ENCODE data around the gene MC1R. TPM values are rescaled to one million over a fixed set of nuclear protein-coding genes. Genes with fewer than 3 reads are reported as not detected.

The MC1R gene
- total RNA-seq, 1 experiment from 2014 or later, result 12.2 TPM

- ChIA-PET CTCF (no interaction called here), POLR2A (no interaction called here), RAD21 (ENCODE audit: low non-redundant PET in 1 of 2, low total read pairs in 2 of 2, uncharacterized antibody in 2 of 2, unreplicated experiment in 2 of 2) (no interaction called here)
- Histone ChIP-seq H3K27ac (ENCODE audit: low read depth, low read length) (no peak overlapping the region), H3K4me2 (ENCODE audit: low read length) (no peak overlapping the region), H3K79me2 (ENCODE audit: insufficient read depth, low read length) (peaks cover 17% of the 10 kb centered on the region), H3K4me3 (replicated peaks in 1 of 2; ENCODE audit: low read depth in 1 of 2, low read length in 2 of 2) (no peak overlapping the region), H3K4me1 (ENCODE audit: control insufficient read depth in 1 of 2, insufficient read depth in 2 of 2, low read length in 2 of 2) (peaks cover 12 to 23% of the 10 kb centered on the region in 2 experiments), H3K27me3 (ENCODE audit: insufficient read depth, low read length) (no peaks in the 10 kb centered on the region), H3K9ac (ENCODE audit: low read length) (no peak overlapping the region), H3K9me3 (ENCODE audit: control insufficient read depth in 1 of 2, insufficient read depth in 1 of 2, low read depth in 1 of 2, low read length in 2 of 2) (peaks cover 9 to 16% of the 10 kb centered on the region in 2 experiments; a peak in 2 of 4 replicates), H3K9me2 (ENCODE audit: insufficient read depth) (no peaks in the 10 kb centered on the region), H4K20me1 (ENCODE audit: insufficient read depth) (peaks cover 7% of the 10 kb centered on the region; the same call in 1 of the 2 replicates), H2AFZ (ENCODE audit: low read depth, low read length, poor library complexity, severe bottlenecking) (no peak overlapping the region), H3K36me3 (ENCODE audit: control insufficient read depth in 1 of 2, insufficient read depth in 2 of 2, low read length in 2 of 2) (peaks cover 4 to 17% of the 10 kb centered on the region in 2 experiments; a peak in 3 of 4 replicates)
- no TSS peak for BruUV-seq (replicated peaks)
- TF ChIP-seq ZBTB33 (IDR thresholded peaks at IDR 0.05; ENCODE audit: extremely low read depth, insufficient replicate concordance, low read length), result no peak
- ATAC-seq (no peak), DNase-seq (ENCODE audit: low read depth, low spot score) (no peak)
- intact Hi-C loops (cut with micrococcal nuclease), result loop anchor here (5.0 kb wide), 2 partner anchors 52 to 53 kb away; partner anchors contain the start of genes FANCA and TUBB3
Measured at GRCh38 chr16:89870440-89870839, 48.2 kb upstream of the MC1R start.

- Histone ChIP-seq H3K9ac (ENCODE audit: low read length) (0 out of 2 replicates have a peak overlapping the region, but pooled peaks have one; percentile 98), H3K27me3 (ENCODE audit: insufficient read depth, low read length) (no peaks in the 10 kb centered on the region), H4K20me1 (ENCODE audit: insufficient read depth) (peaks cover 7% of the 10 kb centered on the region; the same call in 1 of the 2 replicates), H3K4me1 (ENCODE audit: control insufficient read depth in 1 of 2, insufficient read depth in 2 of 2, low read length in 2 of 2) (peaks cover 12 to 23% of the 10 kb centered on the region in 2 experiments), H3K9me2 (ENCODE audit: insufficient read depth) (no peaks in the 10 kb centered on the region), H3K79me2 (ENCODE audit: insufficient read depth, low read length) (peaks cover 31% of the 10 kb centered on the region), H3K36me3 (ENCODE audit: control insufficient read depth in 1 of 2, insufficient read depth in 2 of 2, low read length in 2 of 2) (peaks cover 10 to 17% of the 10 kb centered on the region in 2 experiments; a peak in 3 of 4 replicates), H2AFZ (ENCODE audit: low read depth, low read length, poor library complexity, severe bottlenecking) (no peak overlapping the region), H3K27ac (ENCODE audit: low read depth, low read length) (peak overlapping the region; percentile 100), H3K4me2 (ENCODE audit: low read length) (peak overlapping the region; percentile 89; the same call in 1 of the 2 replicates), H3K4me3 (replicated peaks in 1 of 2; ENCODE audit: low read depth in 1 of 2, low read length in 2 of 2) (0 out of 4 replicates have a peak overlapping the region, but pooled peaks of 1 of the 2 experiments have one; percentile 91), H3K9me3 (ENCODE audit: control insufficient read depth in 1 of 2, insufficient read depth in 1 of 2, low read depth in 1 of 2, low read length in 2 of 2) (peaks cover 9 to 16% of the 10 kb centered on the region in 2 experiments; a peak in 2 of 4 replicates)
- ChIA-PET POLR2A (interaction anchor here (0.8 to 1.0 kb wide), 2 partner anchors 11 to 50 kb away, joined by 3 read pairs; no protein-coding TSS in a partner anchor), RAD21 (ENCODE audit: low non-redundant PET in 1 of 2, low total read pairs in 2 of 2, uncharacterized antibody in 2 of 2, unreplicated experiment in 2 of 2) (no interaction called here), CTCF (interaction anchor here (0.9 to 3.1 kb wide), 2 partner anchors 11 to 35 kb away, joined by 3 to 20 read pairs; no protein-coding TSS in a partner anchor)
- BruUV-seq (replicated peaks), result no TSS peak
- ATAC-seq (no peak), DNase-seq (ENCODE audit: low read depth, low spot score) (no peak)
- intact Hi-C loops (cut with micrococcal nuclease), result loop anchor here (5.0 kb wide), 2 partner anchors 50 to 55 kb away; partner anchors contain the start of genes FANCA and TUBB3
- TF ChIP-seq YY1 (IDR thresholded peaks at IDR 0.05; ENCODE audit: extremely low read depth, insufficient replicate concordance, low read depth, low read length), result no peak
- TF ChIP-seq CEBPB (IDR thresholded peaks at IDR 0.05; ENCODE audit: low read depth), result no peak
- no peak for TF ChIP-seq CTCF (IDR thresholded peaks at IDR 0.05 in 2 of 3, conservative IDR thresholded peaks at IDR 0.05 in 1 of 3; ENCODE audit: borderline replicate concordance in 1 of 3, insufficient read depth in 1 of 3, low read depth in 2 of 3, low read length in 2 of 3)
- TF ChIP-seq ZFX (IDR thresholded peaks at IDR 0.05), result no peak
- TF ChIP-seq CBX3 (IDR thresholded peaks at IDR 0.05; ENCODE audit: low read depth), result no peak
- no peak for TF ChIP-seq SIN3A (IDR thresholded peaks at IDR 0.05; ENCODE audit: low read depth)
- TF ChIP-seq SP1 (IDR thresholded peaks at IDR 0.05; ENCODE audit: low read depth), result no peak
- TF ChIP-seq JUND (IDR thresholded peaks at IDR 0.05), result no peak
- TF ChIP-seq TCF7L2 (IDR thresholded peaks at IDR 0.05; ENCODE audit: borderline replicate concordance, extremely low read depth, insufficient read depth, insufficient read length), result no peak
- TF ChIP-seq FOSL1 (IDR thresholded peaks at IDR 0.05; ENCODE audit: low read depth), result no peak
- no peak for TF ChIP-seq MAX (IDR thresholded peaks at IDR 0.05)
- no peak for TF ChIP-seq SRF (IDR thresholded peaks at IDR 0.05; ENCODE audit: low read depth)
- TF ChIP-seq ZNF274 (IDR thresholded peaks at IDR 0.05; ENCODE audit: low read depth, low read length), result no peak
- TF ChIP-seq ELF1 (IDR thresholded peaks at IDR 0.05; ENCODE audit: borderline replicate concordance, low read depth), result no peak
- TF ChIP-seq EGR1 (IDR thresholded peaks at IDR 0.05; ENCODE audit: low read depth), result no peak
- no peak for TF ChIP-seq RAD21 (IDR thresholded peaks at IDR 0.05; ENCODE audit: low read depth)
Measured at GRCh38 chr16:89871895-89872294, 46.8 kb upstream of the MC1R start.
